GM19328 (cell line): ENCODE measurements around the gene DENND2A.
"Not testable (repeated sequence)": the region's sequence is repeated elsewhere in the genome, so short reads cannot be mapped to it uniquely, and the experiment has no call there.

Source experiments
- ATAC-seq: cut with Tn5 transposase; IDR thresholded peaks from one replicate; pipeline ENCODE4 v1.9.1; 2021; ENCODE audit warnings: mild to moderate bottlenecking, moderate library complexity; ENCODE audit not compliant: unreplicated experiment

Gene DENND2A

DNA sequence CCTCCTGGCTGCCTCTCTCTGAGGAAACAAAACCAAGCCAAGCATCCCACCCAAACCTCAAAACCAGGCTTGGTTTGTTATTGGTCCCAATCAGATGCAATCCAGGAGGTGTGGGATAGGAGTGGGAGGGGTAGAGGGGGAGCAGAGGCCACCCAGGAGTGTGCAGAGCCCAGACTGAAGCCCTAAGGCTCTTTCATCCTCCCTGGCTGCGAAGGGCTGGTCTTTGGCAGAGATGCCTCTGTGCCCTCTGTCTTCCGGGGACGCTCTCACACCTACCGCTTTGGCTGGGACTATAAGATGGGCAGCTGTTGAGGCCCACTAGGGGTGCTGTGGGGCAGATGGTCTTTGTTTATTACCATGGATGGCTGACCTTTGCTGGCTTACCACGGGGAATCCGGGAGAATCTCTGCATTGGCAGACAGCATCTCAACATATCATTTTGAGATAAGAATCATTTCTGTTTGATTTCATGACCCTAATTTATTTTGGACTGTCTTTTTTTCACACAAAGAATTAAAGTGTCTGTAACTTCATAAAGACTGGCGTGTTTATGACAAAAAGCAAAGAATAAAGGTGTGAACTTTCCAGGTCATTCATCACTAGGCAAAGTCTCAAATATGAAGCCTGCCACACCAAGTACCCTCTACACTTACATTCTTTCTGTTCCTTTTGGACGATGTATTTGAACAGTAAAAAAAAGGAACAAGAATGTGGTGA is 6.5 kb upstream of the DENND2A start:
- ATAC-seq = no peak

GRCh38 chr7:140645166-140645900 is 4.7 kb upstream of the DENND2A start:
- no peak for ATAC-seq

DNA sequence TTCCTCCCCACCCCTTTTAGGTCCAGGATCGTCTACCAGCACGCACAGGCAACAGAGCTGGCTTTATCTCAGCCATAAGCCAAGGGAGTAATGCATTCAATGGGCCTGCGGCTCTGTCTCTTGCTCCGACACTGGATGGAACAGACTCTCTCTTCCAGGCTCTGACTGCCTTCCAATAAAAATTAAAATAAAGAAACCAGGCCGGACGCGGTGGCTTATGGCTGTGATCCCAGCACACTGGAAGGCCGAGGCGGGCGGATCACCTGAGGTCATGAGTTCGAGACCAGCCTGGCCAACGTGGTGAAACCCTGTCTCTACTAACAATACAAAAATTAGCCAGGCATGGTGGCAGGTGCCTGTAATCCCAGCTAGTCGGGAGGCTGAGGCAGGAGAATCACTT is 4.1 kb upstream of the DENND2A start:
- not testable (repeated sequence) for ATAC-seq

GRCh38 chr7:140643416-140643815 is 2.8 kb upstream of the DENND2A start:
- ATAC-seq = no peak

DNA sequence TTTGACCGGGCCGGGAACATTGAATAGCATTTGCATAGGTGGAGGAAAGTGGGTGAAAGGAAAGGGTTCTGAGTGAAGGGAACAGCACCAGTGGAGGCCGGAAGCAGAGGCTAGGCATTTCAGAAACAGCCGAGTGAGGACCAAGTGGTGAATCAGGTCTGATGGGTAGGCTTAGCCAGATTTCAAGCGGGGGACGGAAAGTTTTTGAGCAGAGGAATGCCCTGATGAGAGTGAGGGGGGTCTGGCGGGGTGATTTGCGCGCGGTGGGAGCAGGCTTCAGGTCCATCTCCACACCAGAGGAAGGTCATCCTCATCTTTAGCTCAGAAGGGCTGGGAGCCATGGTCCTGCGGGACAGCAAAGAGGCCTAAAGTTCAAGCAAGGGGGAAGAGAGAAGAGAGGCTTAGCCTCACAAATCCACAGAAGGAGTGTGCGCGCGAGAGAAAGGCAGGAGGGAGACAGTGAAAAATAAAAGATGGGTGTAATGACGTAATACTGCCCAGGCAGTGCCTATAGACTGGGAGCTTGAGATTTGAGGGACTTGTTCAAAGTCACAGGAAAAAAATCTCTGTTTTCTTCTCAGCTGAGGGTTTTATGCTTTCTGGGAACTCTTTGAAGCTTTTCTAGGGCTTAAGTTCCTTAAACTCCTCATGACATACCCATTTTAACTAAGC is 1.0 kb upstream of the DENND2A start:
- no peak for ATAC-seq

DNA sequence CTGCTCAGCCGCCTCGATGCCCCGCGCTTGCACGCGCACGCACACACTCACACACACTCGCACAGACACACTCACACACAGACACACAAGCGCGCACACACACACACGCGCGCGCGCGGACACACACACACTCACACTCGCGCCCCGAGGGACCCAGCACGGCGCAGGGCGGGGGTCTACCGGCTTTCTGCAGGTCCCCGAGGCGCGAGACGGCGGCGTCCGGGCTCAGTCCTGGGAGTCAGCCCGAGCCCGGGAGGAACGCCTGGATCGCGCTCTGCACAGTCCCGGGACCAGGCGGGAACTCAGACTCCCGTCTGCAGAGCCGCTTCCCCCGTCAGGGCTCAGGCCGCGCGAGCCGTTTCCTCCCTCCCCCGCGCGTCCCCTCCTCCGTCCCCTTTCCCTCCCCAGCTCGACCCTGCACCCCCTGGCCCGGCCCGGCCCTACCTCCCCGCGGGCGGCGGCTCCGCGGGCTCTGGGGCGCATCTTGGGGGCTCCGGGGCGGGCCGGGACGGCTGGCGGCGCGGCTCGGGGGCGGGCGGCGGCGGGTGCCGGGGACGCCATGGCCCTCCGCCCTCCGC is 464 bp downstream of the DENND2A start:
- ATAC-seq = no peak

- ATAC-seq = no peak
Measured at GRCh38 chr7:140639366-140640053, 1.1 kb downstream of the DENND2A start.

- ATAC-seq = no peak
Measured at GRCh38 chr7:140638173-140638791, 2.3 kb downstream of the DENND2A start.

- no peak for ATAC-seq
Measured at GRCh38 chr7:140637400-140637799, 3.2 kb downstream of the DENND2A start.

- no peak for ATAC-seq
Measured at GRCh38 chr7:140635816-140636215, 4.8 kb downstream of the DENND2A start.

DNA sequence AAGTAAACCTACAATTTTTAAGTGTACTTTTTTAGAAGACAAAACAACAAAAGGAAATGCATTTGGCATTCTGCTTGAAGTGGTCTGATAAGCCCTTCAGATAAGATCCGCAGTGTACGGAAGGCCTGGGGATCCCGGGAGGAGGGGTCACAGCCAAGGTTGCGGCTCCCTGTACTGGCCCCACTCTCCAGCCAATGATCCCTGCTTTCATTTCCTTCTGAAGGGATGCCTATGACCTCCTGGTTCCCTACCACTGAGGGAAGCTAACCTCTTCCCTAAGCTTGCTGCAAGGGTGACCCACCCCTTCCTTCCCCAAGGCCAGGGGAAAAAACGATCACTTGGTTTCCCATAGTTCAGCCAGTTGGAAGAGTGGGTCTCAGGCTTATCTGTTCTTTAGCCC is 5.3 kb downstream of the DENND2A start:
- no peak for ATAC-seq

GRCh38 chr7:140631602-140632001 is 9.0 kb downstream of the DENND2A start:
- ATAC-seq = no peak

GRCh38 chr7:140631021-140631420 is 9.6 kb downstream of the DENND2A start:
- no peak for ATAC-seq

- no peak for ATAC-seq
Measured at GRCh38 chr7:140625908-140626868, 14.4 kb downstream of the DENND2A start.

- ATAC-seq = not testable (repeated sequence)
Measured at GRCh38 chr7:140625192-140625558, 15.4 kb downstream of the DENND2A start.

DNA sequence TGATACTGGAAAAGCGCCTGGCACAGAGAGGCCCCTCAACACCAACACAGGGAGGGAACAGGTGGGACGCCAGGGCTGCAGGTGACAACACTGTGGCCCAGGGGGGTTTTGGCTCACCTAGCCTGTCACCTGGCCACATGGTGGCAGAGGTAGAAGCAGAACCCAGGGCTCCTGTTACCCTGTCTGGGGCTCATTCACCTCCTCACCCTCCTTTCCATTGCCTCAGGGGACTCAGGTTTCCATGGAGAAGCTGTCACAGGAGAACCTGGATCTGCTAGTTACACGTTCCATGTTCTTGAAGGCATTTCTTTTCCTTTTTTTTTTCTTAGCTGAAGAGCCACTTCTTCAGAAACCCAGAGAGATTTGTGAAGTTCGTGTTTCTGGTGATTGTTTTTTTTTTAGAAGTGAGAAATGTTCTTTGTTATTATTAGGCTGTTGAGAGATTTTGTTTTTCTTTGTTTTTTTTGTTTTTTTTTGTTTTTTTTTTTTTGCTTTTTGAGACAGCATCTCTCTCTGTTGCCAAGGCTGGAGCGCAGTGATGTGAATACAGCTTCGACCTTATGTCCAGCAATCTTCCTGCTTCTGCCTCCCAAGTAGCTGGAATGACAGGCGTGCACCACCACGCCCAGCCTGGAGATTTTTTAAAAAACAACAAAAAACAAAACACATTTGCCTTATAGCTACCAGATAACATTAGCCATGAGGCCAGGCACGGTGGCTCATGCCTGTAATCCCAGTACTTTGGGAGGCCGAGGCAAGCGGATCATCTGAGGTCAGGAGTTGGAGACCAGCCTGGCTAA is 16.0 kb downstream of the DENND2A start:
- ATAC-seq = no peak

DNA sequence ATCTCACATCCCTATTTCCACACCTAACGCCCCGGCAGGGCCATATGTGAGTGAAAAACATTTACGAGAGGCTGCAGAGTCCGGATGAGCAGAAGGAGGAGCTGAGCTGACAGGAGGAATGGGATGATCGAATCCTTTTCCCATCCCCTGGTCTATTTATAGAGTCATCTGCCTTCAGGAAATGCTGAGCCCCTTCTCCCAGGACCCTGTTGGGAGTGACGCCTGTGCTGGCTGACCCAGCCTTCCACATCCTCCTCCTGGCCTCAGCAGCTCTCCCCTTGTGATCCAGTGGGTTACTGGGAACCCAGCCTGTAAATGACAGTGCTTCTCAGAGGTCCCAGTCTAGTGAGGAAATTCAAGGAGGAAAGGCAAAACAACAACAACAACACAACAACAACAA is 16.6 kb downstream of the DENND2A start:
- ATAC-seq = no peak

- no peak for ATAC-seq
Measured at GRCh38 chr7:140621401-140622021, 19.1 kb downstream of the DENND2A start.
